HG03103 (cell line): ENCODE measurements around the gene PRSS56.

Experiments used
- ATAC-seq: cut with Tn5 transposase; IDR thresholded peaks from one replicate; pipeline ENCODE4 v1.9.1; 2021; ENCODE audit warnings: low read depth; ENCODE audit not compliant: unreplicated experiment

The PRSS56 gene

GRCh38 chr2:232539298-232540231 is 19.4 kb downstream of the PRSS56 start, which contains the start of gene CHRNG:
CHRNG (plus strand) TSS chr2:232539692; CDS start chr2:232539748, 56 bp downstream.
- no peak for ATAC-seq

GRCh38 chr2:232540441-232541041 is 20.4 kb downstream of the PRSS56 start:
- ATAC-seq = no peak

DNA sequence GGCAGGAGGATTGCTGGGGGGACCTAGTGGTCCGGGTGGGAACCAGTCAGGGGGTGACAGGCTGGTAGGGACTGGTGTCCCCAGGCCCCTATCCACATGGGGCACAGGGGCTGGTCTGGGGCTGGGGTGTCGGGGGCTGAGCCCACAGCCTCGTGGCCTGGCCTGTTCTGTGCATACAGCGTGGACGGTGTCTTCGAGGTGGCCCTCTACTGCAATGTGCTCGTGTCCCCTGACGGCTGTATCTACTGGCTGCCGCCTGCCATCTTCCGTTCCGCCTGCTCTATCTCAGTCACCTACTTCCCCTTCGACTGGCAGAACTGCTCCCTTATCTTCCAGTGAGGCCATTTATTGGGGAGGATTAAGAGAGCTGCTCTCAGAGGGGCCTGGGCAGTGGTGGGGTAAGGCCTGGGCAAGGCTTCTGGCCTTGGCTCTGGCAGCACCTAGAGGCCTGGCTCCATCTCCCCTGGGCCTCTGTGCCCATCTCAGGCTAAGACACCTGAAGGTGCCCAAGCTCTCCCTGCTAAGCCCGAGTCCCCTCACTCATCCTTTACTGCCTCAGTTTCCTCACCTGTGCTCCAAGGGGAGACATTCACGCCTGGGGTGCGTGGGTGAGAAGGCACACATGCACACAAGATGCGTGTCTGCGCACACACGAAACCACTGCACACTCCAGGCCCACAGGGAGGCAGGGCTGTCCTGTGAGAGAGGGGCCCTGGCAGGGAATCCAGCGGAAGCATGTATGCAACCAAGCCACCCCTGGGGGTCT is 21.2 kb downstream of the PRSS56 start:
- ATAC-seq = no peak

GRCh38 chr2:232541961-232542714 is 21.9 kb downstream of the PRSS56 start:
- ATAC-seq = no peak

DNA sequence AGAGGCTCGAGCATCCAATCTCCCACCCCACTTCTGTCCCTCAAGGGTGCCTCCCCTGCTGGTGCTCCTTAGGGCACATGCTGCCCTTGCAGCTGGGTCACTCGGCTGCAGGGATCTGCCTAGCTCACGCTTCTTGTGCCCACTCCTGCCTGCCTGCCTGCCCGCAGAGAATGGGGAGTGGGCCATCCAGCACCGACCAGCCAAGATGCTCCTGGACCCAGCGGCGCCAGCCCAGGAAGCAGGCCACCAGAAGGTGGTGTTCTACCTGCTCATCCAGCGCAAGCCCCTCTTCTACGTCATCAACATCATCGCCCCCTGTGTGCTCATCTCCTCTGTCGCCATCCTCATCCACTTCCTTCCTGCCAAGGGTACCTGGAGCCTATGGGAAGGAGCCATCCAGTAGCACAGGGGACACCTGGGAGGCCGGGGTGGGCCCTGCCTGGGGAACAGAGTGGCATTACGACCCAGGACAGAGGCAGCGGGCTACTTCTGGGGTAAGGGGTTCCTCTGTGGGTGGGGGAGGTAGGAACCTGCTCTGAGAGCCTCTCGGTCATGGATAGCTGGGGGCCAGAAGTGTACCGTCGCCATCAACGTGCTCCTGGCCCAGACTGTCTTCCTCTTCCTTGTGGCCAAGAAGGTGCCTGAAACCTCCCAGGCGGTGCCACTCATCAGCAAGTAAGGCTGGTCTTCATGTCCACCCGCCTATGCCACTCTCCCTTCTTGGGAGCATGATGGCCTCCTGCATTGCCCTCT is 22.7 kb downstream of the PRSS56 start:
- ATAC-seq = no peak

DNA sequence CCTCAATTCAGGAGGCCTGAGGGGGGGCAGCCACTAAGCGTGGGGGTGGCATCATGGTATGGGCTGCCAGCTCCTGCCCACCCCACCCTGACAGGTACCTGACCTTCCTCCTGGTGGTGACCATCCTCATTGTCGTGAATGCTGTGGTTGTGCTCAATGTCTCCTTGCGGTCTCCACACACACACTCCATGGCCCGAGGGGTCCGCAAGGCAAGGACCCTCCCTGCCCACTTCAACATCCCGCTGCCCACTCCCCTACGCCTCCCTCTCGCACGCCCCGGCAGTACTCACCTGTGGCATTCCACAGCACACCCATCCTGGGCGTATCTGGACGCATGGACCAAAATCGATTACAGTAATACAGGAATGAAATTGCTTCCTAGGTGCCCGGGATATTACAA is 23.3 kb downstream of the PRSS56 start:
- no peak for ATAC-seq

DNA sequence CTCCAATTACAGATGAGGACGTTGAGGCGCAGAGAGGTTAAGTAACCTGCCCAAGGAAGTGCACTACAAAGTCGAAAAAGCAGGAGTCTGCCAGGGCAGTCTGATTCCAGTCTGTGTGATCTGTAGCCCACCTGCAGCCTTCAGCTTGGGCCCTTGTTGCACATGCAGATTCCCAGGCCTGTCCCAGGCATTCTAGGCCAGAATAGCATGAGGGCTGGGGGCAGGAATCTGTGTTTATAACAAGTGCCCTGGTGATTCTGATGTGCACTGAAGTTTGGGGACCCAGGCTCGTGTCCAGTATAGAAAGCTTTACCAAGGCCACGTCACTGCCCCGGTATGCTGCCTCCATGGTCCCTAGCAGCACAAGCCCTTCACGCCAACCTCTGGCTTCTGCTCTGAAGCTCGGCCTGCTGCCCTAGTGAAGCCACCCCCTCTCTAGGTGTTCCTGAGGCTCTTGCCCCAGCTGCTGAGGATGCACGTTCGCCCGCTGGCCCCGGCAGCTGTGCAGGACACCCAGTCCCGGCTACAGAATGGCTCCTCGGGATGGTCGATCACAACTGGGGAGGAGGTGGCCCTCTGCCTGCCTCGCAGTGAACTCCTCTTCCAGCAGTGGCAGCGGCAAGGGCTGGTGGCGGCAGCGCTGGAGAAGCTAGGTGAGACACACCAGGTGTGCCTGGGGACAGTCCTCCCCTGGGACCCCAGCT is 23.9 kb downstream of the PRSS56 start:
- no peak for ATAC-seq

- no peak for ATAC-seq
Measured at GRCh38 chr2:232544674-232545073, 24.5 kb downstream of the PRSS56 start.

GRCh38 chr2:232545511-232546375 is 25.6 kb downstream of the PRSS56 start:
- no peak for ATAC-seq

DNA sequence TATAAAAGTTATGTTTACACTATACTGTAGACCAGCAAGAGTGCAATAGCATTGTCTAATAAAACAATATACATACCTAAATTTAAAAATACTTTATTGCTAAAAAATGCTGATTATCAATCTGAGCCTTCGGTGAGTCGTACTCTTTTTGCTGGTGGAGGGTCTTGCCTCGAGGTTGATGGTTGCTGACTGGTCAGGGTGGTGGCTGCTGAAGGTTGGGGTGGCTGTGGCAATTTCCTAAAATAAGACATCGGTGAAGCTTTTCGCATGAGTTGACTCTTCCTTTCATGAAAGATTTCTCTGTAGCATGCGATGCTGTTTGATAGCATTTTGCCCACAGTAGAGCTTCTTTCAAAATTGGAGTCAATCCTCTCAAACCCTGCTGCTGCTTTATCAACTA is 27.8 kb downstream of the PRSS56 start:
- ATAC-seq = no peak

- no peak for ATAC-seq
Measured at GRCh38 chr2:232549655-232550353, 29.6 kb downstream of the PRSS56 start.

GRCh38 chr2:232550354-232551249 is 30.4 kb downstream of the PRSS56 start, which contains the start of the genes EIF4E2 and TIGD1:
EIF4E2 (plus strand) TSS chr2:232550689; CDS start chr2:232550725, 36 bp downstream.
TIGD1 (minus strand) TSS chr2:232550557; CDS start chr2:232549882, 675 bp downstream.
- peak; percentile 90 for ATAC-seq

GRCh38 chr2:232551250-232551638 is 31.1 kb downstream of the PRSS56 start:
- no peak for ATAC-seq

- no peak for ATAC-seq
Measured at GRCh38 chr2:232551776-232552175, 31.6 kb downstream of the PRSS56 start.

GRCh38 chr2:232556426-232556825 is 36.2 kb downstream of the PRSS56 start:
- ATAC-seq = no peak

GRCh38 chr2:232562515-232563151 is 42.4 kb downstream of the PRSS56 start:
- ATAC-seq = no peak
